Sigmoid colon (tissue), 4 donors: ENCODE measurements around the gene MCOLN2.

ENCODE experiments used
- CTCF ChIP-seq, 4 experiments: fragments of 450-650 bp in 3 of 4; fragments of 200-600 bp in 1 of 4; IDR thresholded peaks; one replicate each; pipeline ENCODE4 v1.5.1; 2016 to 2019; ENCODE audit warnings: antibody characterized with exemption in 4 of 4, mild to moderate bottlenecking in 3 of 4, moderate library complexity in 2 of 4
- EP300 ChIP-seq, 4 donors: sonication (generic); formaldehyde crosslinking; IDR thresholded peaks; one replicate each; pipeline ENCODE4 v1.6.1; 2017; ENCODE audit warnings: antibody characterized with exemption in 4 of 4
- POLR2A ChIP-seq, 2 donors: fragments of 450-650 bp; IDR thresholded peaks; one replicate each; pipeline ENCODE4 v1.6.1; 2016; ENCODE audit warnings: antibody characterized with exemption in 2 of 2, mild to moderate bottlenecking in 2 of 2, moderate library complexity in 2 of 2
- POLR2AphosphoS5 ChIP-seq, 4 donors: sonication (generic); formaldehyde crosslinking; IDR thresholded peaks; one replicate each; pipeline ENCODE4 v1.6.1; 2017; ENCODE audit warnings: antibody characterized with exemption in 4 of 4

- TF ChIP-seq CTCF (IDR thresholded peaks at IDR 0.05), result peak; percentile 69 to 87 (median 74)
- no peak for TF ChIP-seq EP300 (IDR thresholded peaks at IDR 0.05)
- no peak for TF ChIP-seq POLR2A (IDR thresholded peaks at IDR 0.05)
- TF ChIP-seq POLR2AphosphoS5 (IDR thresholded peaks at IDR 0.05), result no peak
Measured at GRCh38 chr1:84936116-84936810, 60.6 kb downstream of the MCOLN2 start.
